Transverse colon (tissue), 4 donors: Measurements from ENCODE around the gene PTBP3.

Source experiments
- CTCF ChIP-seq, 5 experiments: fragments of 200-600 bp in 3 of 5; fragments of 450-650 bp in 2 of 5; sonication (generic) in 3 of 5; IDR thresholded peaks; 1 replicate in 2 of 5; 2 replicates in 3 of 5; pipeline ENCODE4 v1.5.1; 2016 to 2017; ENCODE audit warnings: antibody characterized with exemption in 5 of 5, inconsistent platforms in 3 of 5, mild to moderate bottlenecking in 2 of 5, moderate library complexity in 1 of 5
- POLR2A ChIP-seq: fragments of 450-650 bp; IDR thresholded peaks from one replicate; pipeline ENCODE4 v1.6.1; 2016; ENCODE audit warnings: antibody characterized with exemption, mild to moderate bottlenecking, moderate library complexity
- POLR2AphosphoS5 ChIP-seq, 3 donors: sonication (generic); formaldehyde crosslinking; IDR thresholded peaks; one replicate each; pipeline ENCODE4 v1.6.1; 2016; ENCODE audit warnings: antibody characterized with exemption in 3 of 3

- no peak for TF ChIP-seq CTCF (IDR thresholded peaks at IDR 0.05)
- no peak for TF ChIP-seq POLR2A
- TF ChIP-seq POLR2AphosphoS5 (IDR thresholded peaks at IDR 0.05), result no peak
Observed at GRCh38 chr9:112334432-112334841, 1.0 kb upstream of the PTBP3 start.
